Measurements from ENCODE around the gene TIE1. TPM values are rescaled to one million over a fixed set of nuclear protein-coding genes. Genes with fewer than 3 reads are reported as not detected.

TIE1 gene
- total RNA-seq, 1 experiment from 2014 or later: not detected

DNA sequence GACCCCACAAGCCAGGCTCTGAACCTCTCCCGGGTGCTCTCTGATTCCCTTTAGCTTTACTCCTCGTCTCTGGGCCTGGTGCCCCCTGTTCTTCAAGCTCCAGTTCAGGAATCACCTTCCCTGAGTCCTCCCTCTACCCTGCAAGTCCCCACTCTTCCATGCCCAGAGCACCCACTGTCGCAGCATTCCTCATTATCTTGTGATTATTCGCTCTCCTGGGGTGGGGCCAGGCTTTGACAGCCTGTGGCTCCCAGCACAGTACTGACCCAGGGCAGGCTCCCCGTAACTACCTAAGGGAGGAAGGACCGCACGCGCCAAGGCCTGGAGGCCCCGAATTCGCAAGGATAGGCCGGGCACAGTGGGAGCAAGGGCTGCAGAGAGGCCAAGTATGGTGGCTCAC, 14.7 kb upstream of the TIE1 start:
- intact Hi-C loops (cut with micrococcal nuclease; ENCODE audit: unreplicated experiment): no loop called here
- Histone ChIP-seq H3K27ac (ENCODE audit: low read depth, low read length, poor library complexity, severe bottlenecking) (no peak overlapping the region), H3K4me1 (ENCODE audit: insufficient read depth, low read length, poor library complexity, severe bottlenecking) (no peaks in the 10 kb centered on the region), H3K27me3 (replicated peaks; ENCODE audit: insufficient read depth, low read depth, low read length, poor library complexity) (no peaks in the 10 kb centered on the region), H3K9me3 (ENCODE audit: low read depth, low read length, poor library complexity, severe bottlenecking) (no peaks in the 10 kb centered on the region), H3K36me3 (ENCODE audit: insufficient read depth, low read length, poor library complexity, severe bottlenecking) (no peaks in the 10 kb centered on the region), H3K4me3 (ENCODE audit: low read depth, low read length, poor library complexity, severe bottlenecking) (no peak overlapping the region)
- DNase-seq (ENCODE audit: low spot score): no peak
- no peak for TF ChIP-seq EZH2 (IDR thresholded peaks at IDR 0.05; ENCODE audit: borderline replicate concordance, low read depth, low read length, poor library complexity, severe bottlenecking)
- TF ChIP-seq, protein P1, sequence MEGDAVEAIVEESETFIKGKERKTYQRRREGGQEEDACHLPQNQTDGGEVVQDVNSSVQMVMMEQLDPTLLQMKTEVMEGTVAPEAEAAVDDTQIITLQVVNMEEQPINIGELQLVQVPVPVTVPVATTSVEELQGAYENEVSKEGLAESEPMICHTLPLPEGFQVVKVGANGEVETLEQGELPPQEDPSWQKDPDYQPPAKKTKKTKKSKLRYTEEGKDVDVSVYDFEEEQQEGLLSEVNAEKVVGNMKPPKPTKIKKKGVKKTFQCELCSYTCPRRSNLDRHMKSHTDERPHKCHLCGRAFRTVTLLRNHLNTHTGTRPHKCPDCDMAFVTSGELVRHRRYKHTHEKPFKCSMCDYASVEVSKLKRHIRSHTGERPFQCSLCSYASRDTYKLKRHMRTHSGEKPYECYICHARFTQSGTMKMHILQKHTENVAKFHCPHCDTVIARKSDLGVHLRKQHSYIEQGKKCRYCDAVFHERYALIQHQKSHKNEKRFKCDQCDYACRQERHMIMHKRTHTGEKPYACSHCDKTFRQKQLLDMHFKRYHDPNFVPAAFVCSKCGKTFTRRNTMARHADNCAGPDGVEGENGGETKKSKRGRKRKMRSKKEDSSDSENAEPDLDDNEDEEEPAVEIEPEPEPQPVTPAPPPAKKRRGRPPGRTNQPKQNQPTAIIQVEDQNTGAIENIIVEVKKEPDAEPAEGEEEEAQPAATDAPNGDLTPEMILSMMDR (conservative IDR thresholded peaks at IDR 0.05; ENCODE audit: low read depth, low read length): no peak
- ChIA-PET POLR2A (ENCODE audit: low non-redundant PET) (no interaction called here), CTCF (no interaction called here)
- BruUV-seq (replicated peaks): no TSS peak

DNA sequence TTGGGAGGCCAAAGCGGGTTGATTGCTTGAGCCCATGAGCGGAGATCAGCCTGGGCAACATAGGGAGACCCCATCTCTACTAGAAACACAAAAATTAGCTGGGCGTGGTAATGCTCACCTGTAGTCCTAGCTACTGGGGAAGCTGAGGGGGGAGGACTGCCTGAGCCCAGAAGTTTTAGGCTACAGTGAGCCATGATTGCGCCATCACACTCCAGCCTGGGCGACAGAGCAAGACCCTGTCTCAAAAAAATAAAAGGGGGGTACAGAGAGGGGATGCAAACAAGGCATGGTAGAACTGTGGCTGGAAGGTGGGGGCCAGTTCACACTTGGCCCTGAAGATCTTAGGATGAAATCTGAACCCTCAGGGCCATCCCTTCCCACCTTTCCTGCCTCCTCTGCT, 14.2 kb upstream of the TIE1 start:
- POLR2A ChIA-PET (ENCODE audit: low non-redundant PET): no interaction called here
- H3K27ac ChIP-seq (ENCODE audit: low read depth, low read length, poor library complexity, severe bottlenecking): no peak overlapping the region
- no peaks in the 10 kb centered on the region for H3K9me3 ChIP-seq (ENCODE audit: low read depth, low read length, poor library complexity, severe bottlenecking)
- no peak overlapping the region for H3K4me3 ChIP-seq (ENCODE audit: low read depth, low read length, poor library complexity, severe bottlenecking)
- no peaks in the 10 kb centered on the region for H3K27me3 ChIP-seq (replicated peaks; ENCODE audit: insufficient read depth, low read depth, low read length, poor library complexity)
- CTCF ChIA-PET: no interaction called here
- H3K36me3 ChIP-seq (ENCODE audit: insufficient read depth, low read length, poor library complexity, severe bottlenecking): no peaks in the 10 kb centered on the region
- TF ChIP-seq, protein P1 (conservative IDR thresholded peaks at IDR 0.05; ENCODE audit: low read depth, low read length): no peak
- TF ChIP-seq EZH2 (IDR thresholded peaks at IDR 0.05; ENCODE audit: borderline replicate concordance, low read depth, low read length, poor library complexity, severe bottlenecking): no peak
- intact Hi-C loops (cut with micrococcal nuclease; ENCODE audit: unreplicated experiment): no loop called here
- H3K4me1 ChIP-seq (ENCODE audit: insufficient read depth, low read length, poor library complexity, severe bottlenecking): no peaks in the 10 kb centered on the region
- DNase-seq (ENCODE audit: low spot score): no peak
- no TSS peak for BruUV-seq (replicated peaks)

DNA sequence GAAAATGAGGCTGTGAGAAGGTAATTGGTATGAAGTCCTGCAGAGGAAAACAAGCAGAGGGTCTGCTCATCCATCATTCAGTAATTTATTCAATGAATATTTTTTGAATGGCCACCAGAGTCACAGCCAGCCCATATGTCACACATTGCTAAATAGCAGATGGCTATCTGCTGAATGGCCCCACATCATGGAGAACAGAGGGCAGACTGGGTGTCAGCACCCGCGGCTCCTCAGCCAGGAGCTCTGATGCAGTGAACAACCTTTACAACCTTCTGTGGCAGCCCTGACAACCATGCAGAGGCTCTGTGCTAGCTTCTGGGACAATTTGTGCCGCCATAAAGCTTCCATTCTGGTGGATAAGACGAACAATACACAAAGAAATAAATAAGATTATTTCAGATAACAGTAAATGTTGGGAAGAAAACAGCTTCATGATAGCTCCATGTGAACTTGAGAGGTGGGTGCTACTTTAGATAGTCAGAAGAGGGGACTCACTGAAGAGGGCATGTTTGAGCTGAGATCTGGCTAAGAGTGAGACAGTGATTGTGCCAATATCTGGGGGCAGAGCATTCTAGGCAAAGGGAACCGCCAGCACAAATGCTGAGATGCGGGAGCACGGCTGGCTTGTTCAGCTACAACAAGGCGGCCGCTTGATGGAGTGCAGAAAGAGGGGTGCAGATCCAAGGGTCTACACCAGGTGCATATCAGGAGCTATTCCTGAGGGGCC, 12.6 kb upstream of the TIE1 start:
- ChIA-PET CTCF (no interaction called here), POLR2A (ENCODE audit: low non-redundant PET) (no interaction called here)

More for the DNA sequence above, 12.6 kb upstream of the TIE1 start:
- Histone ChIP-seq H3K4me1 (ENCODE audit: insufficient read depth, low read length, poor library complexity, severe bottlenecking) (no peaks in the 10 kb centered on the region), H3K9me3 (ENCODE audit: low read depth, low read length, poor library complexity, severe bottlenecking) (no peaks in the 10 kb centered on the region), H3K27ac (ENCODE audit: low read depth, low read length, poor library complexity, severe bottlenecking) (no peak overlapping the region), H3K4me3 (ENCODE audit: low read depth, low read length, poor library complexity, severe bottlenecking) (no peak overlapping the region), H3K36me3 (ENCODE audit: insufficient read depth, low read length, poor library complexity, severe bottlenecking) (no peaks in the 10 kb centered on the region), H3K27me3 (replicated peaks; ENCODE audit: insufficient read depth, low read depth, low read length, poor library complexity) (no peaks in the 10 kb centered on the region)
- DNase-seq (ENCODE audit: low spot score): no peak
- TF ChIP-seq, protein P1 (conservative IDR thresholded peaks at IDR 0.05; ENCODE audit: low read depth, low read length): no peak
- TF ChIP-seq EZH2 (IDR thresholded peaks at IDR 0.05; ENCODE audit: borderline replicate concordance, low read depth, low read length, poor library complexity, severe bottlenecking): no peak
- no TSS peak for BruUV-seq (replicated peaks)
- intact Hi-C loops (cut with micrococcal nuclease; ENCODE audit: unreplicated experiment): no loop called here
